SK-N-SH (cell line): ENCODE measurements around the gene ZEB2. TPM values are rescaled to one million over a fixed set of nuclear protein-coding genes. Genes with fewer than 3 reads are reported as not detected.

Source experiments
- CTCF ChIA-PET: fragments of 300-600, 350-600 bp; formaldehyde crosslinking; extraction: SDS; loops from one replicate; lab custom pipeline; 2021; lab: Yijun Ruan, JAX
- POLR2A ChIA-PET: fragments of 350-600 bp; sonication (Branson Sonifier 250); formaldehyde crosslinking; extraction: SDS; loops from one replicate; lab custom pipeline; 2020; ENCODE audit warnings: antibody characterized with exemption, inconsistent platforms; lab: Yijun Ruan, JAX
- DNase-seq: peaks from one replicate; pipeline ENCODE4 v3.0.0; 2012
- H2AFZ ChIP-seq: fragments of 200-600 bp; sonication (generic); 2 replicates; pipeline ENCODE4 v1.8.1; 2016; ENCODE audit warnings: antibody characterized with exemption, mild to moderate bottlenecking, low read depth
- H3F3A ChIP-seq: fragments of 200-600 bp; sonication (generic); replicated peaks from 2 replicates; pipeline ENCODE3; 2016; ENCODE audit warnings: antibody characterized with exemption, mild to moderate bottlenecking; ENCODE audit not compliant: insufficient read depth
- H3K27ac ChIP-seq, 2 experiments: fragments of 200-500 bp in 1 of 2; fragments of 200-600 bp in 1 of 2; sonication (Bioruptor generic) in 1 of 2; sonication (generic), shearing (Covaris generic) in 1 of 2; 2 replicates each; pipeline versions ENCODE4 v1.5.1 to v1.6.1; 2014 to 2016; ENCODE audit warnings: low read depth in 2 of 2, inconsistent platforms in 1 of 2, low read length in 1 of 2, mild to moderate bottlenecking in 1 of 2, mixed read lengths in 1 of 2
- H3K27me3 ChIP-seq: fragments of 200-600 bp; sonication (generic), shearing (Covaris generic); 2 replicates; pipeline ENCODE4 v1.6.1; 2016; ENCODE audit warnings: mixed run types; ENCODE audit not compliant: insufficient read depth
- H3K36me3 ChIP-seq, 2 experiments: fragments of 200-500 bp in 1 of 2; fragments of 200-600 bp in 1 of 2; sonication (Bioruptor generic) in 1 of 2; sonication (generic) in 1 of 2; replicated peaks in 1 of 2; 2 replicates each; pipeline versions ENCODE3 to v1.5.1; 2014 to 2016; ENCODE audit warnings: low read length in 1 of 2, mild to moderate bottlenecking in 1 of 2; ENCODE audit not compliant: insufficient read depth in 2 of 2, control insufficient read depth in 1 of 2
- H3K4me1 ChIP-seq, 2 experiments: fragments of 200-500 bp in 1 of 2; fragments of 200-600 bp in 1 of 2; sonication (Bioruptor generic) in 1 of 2; sonication (generic), shearing (Covaris generic) in 1 of 2; 2 replicates each; pipeline versions ENCODE4 v1.5.1 to v1.6.1; 2014 to 2016; ENCODE audit warnings: low read depth in 1 of 2, low read length in 1 of 2, mixed run types in 1 of 2; ENCODE audit not compliant: insufficient read depth in 2 of 2, control insufficient read depth in 1 of 2
- H3K4me2 ChIP-seq: fragments of 200-600 bp; sonication (generic), shearing (Covaris generic); 2 replicates; pipeline ENCODE4 v1.6.1; 2017; ENCODE audit warnings: mixed run types
- H3K4me3 ChIP-seq, 2 experiments: fragments of 200-500 bp in 1 of 2; fragments of 200-600 bp in 1 of 2; sonication (Bioruptor generic) in 1 of 2; sonication (generic), shearing (Covaris generic) in 1 of 2; 2 replicates each; pipeline versions ENCODE4 v1.5.1 to v1.8.1; 2014 to 2016; ENCODE audit warnings: low read depth in 2 of 2, inconsistent platforms in 1 of 2, low read length in 1 of 2, mild to moderate bottlenecking in 1 of 2, mixed read lengths in 1 of 2, moderate library complexity in 1 of 2
- H3K79me2 ChIP-seq: fragments of 200-600 bp; sonication (generic); 2 replicates; pipeline ENCODE4 v1.8.1; 2017; ENCODE audit warnings: mild to moderate bottlenecking; ENCODE audit not compliant: insufficient read depth
- H3K9ac ChIP-seq: fragments of 200-600 bp; sonication (generic); 2 replicates; pipeline ENCODE4 v1.6.1; 2017; ENCODE audit warnings: mixed run types
- H3K9me2 ChIP-seq: fragments of 200-600 bp; sonication (generic); 2 replicates; pipeline ENCODE4 v1.6.1; 2017; ENCODE audit warnings: mixed run types
- H3K9me3 ChIP-seq: fragments of 200-600 bp; sonication (generic); 2 replicates; pipeline ENCODE4 v1.6.1; 2017; ENCODE audit warnings: mixed run types, mild to moderate bottlenecking, moderate library complexity
- H4K20me1 ChIP-seq: fragments of 200-600 bp; sonication (generic); 2 replicates; pipeline ENCODE4 v1.6.1; 2017; ENCODE audit warnings: mild to moderate bottlenecking, mixed run types; ENCODE audit not compliant: insufficient read depth
- CHD2 ChIP-seq: fragments of 150-350 bp; IDR thresholded peaks from 2 replicates; pipeline ENCODE4 v1.6.1; 2018; ENCODE audit warnings: low read length; ENCODE audit not compliant: partially characterized antibody
- EZH2phosphoT487 ChIP-seq: fragments of 200-600 bp; sonication (generic); IDR thresholded peaks from 2 replicates; pipeline ENCODE4 v1.6.1; 2017; ENCODE audit warnings: low read depth, mixed run types, mild to moderate bottlenecking, antibody characterized with exemption, moderate library complexity, borderline replicate concordance
- FOSL2 ChIP-seq: IDR thresholded peaks from 2 replicates; pipeline ENCODE4 v1.4.0; 2012; ENCODE audit warnings: low read depth, mild to moderate bottlenecking, moderate library complexity, borderline replicate concordance
- FOXJ3 ChIP-seq: sonication (generic); formaldehyde crosslinking; IDR thresholded peaks from 2 replicates; pipeline ENCODE4 v1.5.1; 2020; ENCODE audit warnings: mild to moderate bottlenecking, missing genetic modification reagents
- GATA2 ChIP-seq: sonication (generic); formaldehyde crosslinking; IDR thresholded peaks from 2 replicates; pipeline ENCODE4 v1.5.0; 2020; ENCODE audit warnings: mild to moderate bottlenecking, missing genetic modification reagents
- IRF3 ChIP-seq: fragments of 150-350 bp; IDR thresholded peaks from 2 replicates; pipeline ENCODE4 v1.6.1; 2016; ENCODE audit warnings: mild to moderate bottlenecking, low read depth, low read length
- MXI1 ChIP-seq: IDR thresholded peaks from 2 replicates; pipeline ENCODE4 v1.6.1; 2012; ENCODE audit warnings: mild to moderate bottlenecking, low read depth, low read length, improper control_type of control experiment
- NRF1 ChIP-seq: IDR thresholded peaks from 2 replicates; pipeline ENCODE4 v1.6.1; 2012; ENCODE audit warnings: low read depth, mild to moderate bottlenecking, low read length
- POLR2AphosphoS5 ChIP-seq: IDR thresholded peaks from 2 replicates; pipeline ENCODE4 v1.6.1; 2012; ENCODE audit warnings: low read depth, low read length
- RAD21 ChIP-seq: IDR thresholded peaks from 2 replicates; pipeline ENCODE4 v1.6.1; 2012; ENCODE audit warnings: mild to moderate bottlenecking, low read length
- RCOR1 ChIP-seq: fragments of 150-350 bp; IDR thresholded peaks from 2 replicates; pipeline ENCODE4 v1.6.1; 2017; ENCODE audit warnings: antibody characterized with exemption, low read length
- REST ChIP-seq: IDR thresholded peaks from 2 replicates; pipeline ENCODE4 v1.6.1; 2012; ENCODE audit warnings: mild to moderate bottlenecking, low read depth, low read length, moderate library complexity
- YY1 ChIP-seq: IDR thresholded peaks from 2 replicates; pipeline ENCODE4 v1.4.0; 2012; ENCODE audit warnings: low read depth, mild to moderate bottlenecking
- WGBS: methylation state at CpG from one replicate; pipeline ENCODE4 v1.1.6; 2017; ENCODE audit warnings: low lambda C conversion rate; 5-methylcytosine and 5-hydroxymethylcytosine counted together
- polyA plus RNA-seq, 3 experiments: library from polyadenylated mRNA; depleted of rRNA; stranded (reverse); fragments of >200 nt; gene quantifications; 2 replicates each; pipeline ENCODE4 v1.2.3, GENCODE V29; 2012
- TF ChIP-seq, protein P1 (sequence below): IDR thresholded peaks from 2 replicates; pipeline ENCODE4; 2012
- TF ChIP-seq, protein P2 (sequence below): fragments of 200-600 bp; sonication (generic); IDR thresholded peaks from 2 replicates; pipeline ENCODE4 v1.6.1; 2017; ENCODE audit warnings: antibody characterized with exemption, mild to moderate bottlenecking, moderate library complexity

ZEB2 gene
- polyA plus RNA-seq, 1 of the 3 experiments (the other 2 are of a cell fraction), result 16.3 TPM

- no peaks in the 10 kb centered on the region for H3K9me3 ChIP-seq
- no peak overlapping the region for H2AFZ ChIP-seq
- no peaks in the 10 kb centered on the region for H3K27me3 ChIP-seq
- no peak overlapping the region for H3K4me3 ChIP-seq
- H3F3A ChIP-seq, result no peaks in the 10 kb centered on the region
- no peak for DNase-seq
- H3K36me3 ChIP-seq, result peaks cover 4 to 19% of the 10 kb centered on the region in 2 experiments
- peaks cover 100% of the 10 kb centered on the region for H3K79me2 ChIP-seq
- H3K4me2 ChIP-seq, result no peak overlapping the region
- CTCF ChIA-PET, result interaction anchor here (1.2 kb wide), 1 partner anchor 824 kb away, joined by 3 read pairs; no protein-coding TSS in a partner anchor
- H4K20me1 ChIP-seq, result peaks cover 81% of the 10 kb centered on the region
- TF ChIP-seq RAD21, result no peak
- no peak for TF ChIP-seq FOXJ3 (CRISPR knock-in tag)
- no peak for TF ChIP-seq RCOR1
- TF ChIP-seq, protein P1, sequence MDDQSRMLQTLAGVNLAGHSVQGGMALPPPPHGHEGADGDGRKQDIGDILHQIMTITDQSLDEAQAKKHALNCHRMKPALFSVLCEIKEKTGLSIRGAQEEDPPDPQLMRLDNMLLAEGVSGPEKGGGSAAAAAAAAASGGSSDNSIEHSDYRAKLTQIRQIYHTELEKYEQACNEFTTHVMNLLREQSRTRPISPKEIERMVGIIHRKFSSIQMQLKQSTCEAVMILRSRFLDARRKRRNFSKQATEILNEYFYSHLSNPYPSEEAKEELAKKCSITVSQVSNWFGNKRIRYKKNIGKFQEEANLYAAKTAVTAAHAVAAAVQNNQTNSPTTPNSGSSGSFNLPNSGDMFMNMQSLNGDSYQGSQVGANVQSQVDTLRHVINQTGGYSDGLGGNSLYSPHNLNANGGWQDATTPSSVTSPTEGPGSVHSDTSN, result no peak
- no peak for TF ChIP-seq NRF1
- TF ChIP-seq EZH2phosphoT487, result no peak
- TF ChIP-seq, protein P2, sequence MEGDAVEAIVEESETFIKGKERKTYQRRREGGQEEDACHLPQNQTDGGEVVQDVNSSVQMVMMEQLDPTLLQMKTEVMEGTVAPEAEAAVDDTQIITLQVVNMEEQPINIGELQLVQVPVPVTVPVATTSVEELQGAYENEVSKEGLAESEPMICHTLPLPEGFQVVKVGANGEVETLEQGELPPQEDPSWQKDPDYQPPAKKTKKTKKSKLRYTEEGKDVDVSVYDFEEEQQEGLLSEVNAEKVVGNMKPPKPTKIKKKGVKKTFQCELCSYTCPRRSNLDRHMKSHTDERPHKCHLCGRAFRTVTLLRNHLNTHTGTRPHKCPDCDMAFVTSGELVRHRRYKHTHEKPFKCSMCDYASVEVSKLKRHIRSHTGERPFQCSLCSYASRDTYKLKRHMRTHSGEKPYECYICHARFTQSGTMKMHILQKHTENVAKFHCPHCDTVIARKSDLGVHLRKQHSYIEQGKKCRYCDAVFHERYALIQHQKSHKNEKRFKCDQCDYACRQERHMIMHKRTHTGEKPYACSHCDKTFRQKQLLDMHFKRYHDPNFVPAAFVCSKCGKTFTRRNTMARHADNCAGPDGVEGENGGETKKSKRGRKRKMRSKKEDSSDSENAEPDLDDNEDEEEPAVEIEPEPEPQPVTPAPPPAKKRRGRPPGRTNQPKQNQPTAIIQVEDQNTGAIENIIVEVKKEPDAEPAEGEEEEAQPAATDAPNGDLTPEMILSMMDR, result no peak
- no peak for TF ChIP-seq REST
- TF ChIP-seq MXI1, result no peak
- TF ChIP-seq GATA2 (CRISPR knock-in tag), result no peak
- no peak for TF ChIP-seq YY1
- no peak for TF ChIP-seq CHD2
- no peak for TF ChIP-seq IRF3
- TF ChIP-seq POLR2AphosphoS5, result no peak
- no peak for TF ChIP-seq FOSL2
- peaks cover 49 to 64% of the 10 kb centered on the region in 2 experiments for H3K4me1 ChIP-seq
- 0 out of 4 replicates have a peak overlapping the region, but pooled peaks of 1 of the 2 experiments have one; percentile 45 for H3K27ac ChIP-seq
- H3K9me2 ChIP-seq, result no peaks in the 10 kb centered on the region
- H3K9ac ChIP-seq, result no peak overlapping the region
- WGBS, result 85% methylated on average over 10 of the region's 10 CpGs
- POLR2A ChIA-PET, result no interaction called here
Measured at GRCh38 chr2:144509001-144509878, 10.7 kb downstream of the ZEB2 start.
